GM12891 (cell line): Measurements from ENCODE around the gene OCIAD1.

ENCODE experiments used
- POLR2A ChIP-seq: IDR thresholded peaks from 2 replicates; pipeline ENCODE4 v1.6.1; 2011; ENCODE audit warnings: low read depth, low read length, control low read depth
- POLR2AphosphoS5 ChIP-seq: IDR thresholded peaks from 2 replicates; pipeline ENCODE4 v1.6.1; 2011; ENCODE audit warnings: low read depth, low read length, control low read depth
- TAF1 ChIP-seq: IDR thresholded peaks from 2 replicates; pipeline ENCODE4 v1.6.1; 2011; ENCODE audit warnings: low read depth, low read length, control low read depth

DNA sequence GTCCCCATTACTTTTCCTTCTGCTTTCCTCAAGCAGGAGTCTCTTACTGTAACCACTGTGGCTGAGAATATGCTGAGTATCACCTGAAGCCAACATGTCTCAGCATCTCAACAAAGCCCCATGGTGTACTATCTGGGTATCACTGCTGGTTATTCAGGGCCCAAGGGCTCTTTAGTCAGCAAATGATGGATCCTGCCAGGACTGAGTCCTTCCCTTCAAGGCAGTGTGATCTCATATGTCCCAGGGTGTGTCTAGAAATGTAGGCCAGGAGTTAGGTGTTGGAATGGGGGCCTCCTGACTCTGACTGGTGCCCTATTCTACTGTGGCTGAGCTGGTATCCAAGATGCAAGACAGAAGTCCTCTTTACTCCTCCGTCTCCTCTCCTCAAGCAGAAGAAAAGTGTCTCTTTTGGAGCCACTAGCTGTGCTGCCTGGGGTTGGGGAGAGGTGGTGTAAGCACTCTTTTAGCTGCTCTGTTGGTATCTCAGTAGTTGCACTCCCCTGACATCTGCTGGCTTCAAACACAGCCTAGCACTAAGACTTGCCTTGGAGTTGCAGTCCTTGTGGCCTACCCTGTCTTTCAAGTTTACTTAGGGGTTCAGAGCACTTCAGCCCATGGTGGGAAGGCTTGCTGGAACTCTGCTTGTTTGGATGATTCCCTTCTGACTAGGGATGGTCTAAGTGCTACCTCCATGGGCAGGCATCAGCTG, 47.1 kb downstream of the OCIAD1 start:
- no peak for TF ChIP-seq POLR2A
- TF ChIP-seq POLR2AphosphoS5, result no peak
- TF ChIP-seq TAF1, result no peak
